ENCODE results near the gene CDKN1C.

Gene CDKN1C

DNA sequence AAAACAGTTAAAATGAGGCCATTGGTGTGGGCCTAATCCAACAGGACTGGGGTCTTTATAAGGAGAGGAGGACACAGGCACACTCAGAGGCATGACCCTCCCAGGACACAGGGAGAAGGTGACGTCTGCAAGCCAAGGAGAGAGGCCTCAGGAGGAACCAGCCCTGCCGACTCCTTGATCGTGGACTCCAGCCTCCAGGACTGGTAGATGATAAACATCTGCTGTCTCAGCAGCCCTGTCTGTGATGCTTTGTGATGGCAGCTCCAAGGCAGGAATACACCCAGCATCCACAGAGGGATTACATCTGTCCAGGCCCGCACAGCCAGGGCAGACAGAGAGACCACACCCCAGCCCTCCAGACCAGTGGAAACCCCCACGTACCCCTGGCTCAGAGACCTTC, 18.4 kb downstream of the CDKN1C start:
- DNase-seq = no peak

GRCh38 chr11:2865922-2866577, 19.5 kb downstream of the CDKN1C start:
- DNase-seq = no peak

DNA sequence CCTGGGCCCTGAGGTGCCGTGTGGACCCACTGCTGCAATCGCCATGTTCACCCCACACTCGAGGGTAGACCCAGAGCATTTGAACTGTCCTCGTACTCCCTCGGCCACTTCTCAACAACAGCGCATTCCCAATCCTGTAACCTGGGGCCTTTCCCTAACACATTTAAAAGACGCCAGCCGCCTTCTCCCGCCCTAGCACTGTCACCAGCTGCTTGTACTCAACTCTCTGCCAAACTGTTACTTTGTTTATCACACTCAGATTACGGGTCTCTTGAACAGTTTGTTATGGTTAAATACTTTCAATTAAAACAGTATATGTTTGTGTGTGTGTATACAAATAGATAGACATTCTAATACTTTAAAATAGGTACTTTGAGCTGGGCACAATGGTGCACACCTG, 20.7 kb downstream of the CDKN1C start:
- DNase-seq = no peak

- DNase-seq = no peak
Observed at GRCh38 chr11:2863276-2863618, 22.3 kb downstream of the CDKN1C start.

DNA sequence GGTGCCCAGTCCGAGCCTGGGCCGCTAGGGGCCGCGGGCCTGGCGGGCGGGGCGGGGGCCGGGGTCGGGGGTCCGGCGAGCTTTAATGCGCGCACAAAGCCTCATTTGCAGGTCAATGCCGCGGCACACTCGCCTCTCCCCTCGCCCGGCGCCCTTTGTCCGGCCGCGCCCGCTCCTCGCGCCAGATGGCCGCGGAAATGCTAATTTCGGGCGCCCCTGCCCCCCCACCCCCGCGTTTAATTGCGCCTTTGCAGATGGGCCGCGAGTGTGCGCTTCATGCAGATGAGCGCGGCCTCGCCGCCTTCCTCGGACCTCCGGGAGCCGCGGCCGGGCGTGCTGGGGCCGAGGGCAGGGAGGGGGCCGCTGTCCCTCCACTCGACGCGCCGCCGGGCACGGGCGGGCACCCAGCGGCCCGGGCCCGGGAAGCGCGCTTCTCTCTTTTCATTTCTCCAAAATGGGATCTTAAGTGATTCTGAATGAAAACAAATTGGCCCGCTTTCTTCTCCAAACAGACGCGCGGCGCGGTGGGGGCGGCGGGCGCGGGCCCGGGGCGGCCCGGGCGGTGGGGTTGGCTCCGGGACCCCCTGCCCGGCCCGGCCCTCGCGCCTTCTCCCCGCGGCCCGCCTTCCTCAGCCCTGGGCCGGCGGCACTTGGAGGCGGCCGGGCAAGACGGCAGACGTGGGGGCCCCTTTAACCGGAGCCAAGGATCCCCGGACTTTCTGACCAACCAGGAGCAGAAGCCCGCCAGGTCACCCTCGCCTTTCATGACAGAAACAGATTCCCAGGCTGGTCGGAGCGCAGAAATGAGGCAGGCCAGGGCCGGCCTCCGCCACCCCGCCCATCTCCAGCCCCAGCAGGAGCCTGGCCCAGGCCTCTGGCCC, 22.9 kb downstream of the CDKN1C start:
- DNase-seq = no peak

- DNase-seq = no peak
Observed at GRCh38 chr11:2860636-2861035, 24.9 kb downstream of the CDKN1C start.

DNA sequence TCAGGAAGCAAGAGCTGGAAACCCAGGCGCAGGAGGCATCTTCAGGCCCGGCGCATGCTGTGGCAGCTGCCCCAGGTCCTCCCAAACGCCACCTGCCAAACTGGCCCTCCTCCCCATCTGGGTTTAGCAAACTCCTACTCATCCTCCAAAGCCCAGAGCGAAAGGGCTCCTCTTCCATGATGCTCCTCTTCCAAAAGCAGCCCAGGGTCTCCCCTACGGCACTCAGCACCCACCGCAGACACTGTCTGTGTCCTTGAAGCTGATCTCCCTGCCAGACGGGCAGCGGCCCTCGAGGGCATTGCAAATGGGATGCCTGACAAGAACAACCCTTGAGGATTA, 25.9 kb downstream of the CDKN1C start:
- no peak for DNase-seq

- DNase-seq = no peak
Observed at GRCh38 chr11:2858995-2859698, 26.4 kb downstream of the CDKN1C start.

DNA sequence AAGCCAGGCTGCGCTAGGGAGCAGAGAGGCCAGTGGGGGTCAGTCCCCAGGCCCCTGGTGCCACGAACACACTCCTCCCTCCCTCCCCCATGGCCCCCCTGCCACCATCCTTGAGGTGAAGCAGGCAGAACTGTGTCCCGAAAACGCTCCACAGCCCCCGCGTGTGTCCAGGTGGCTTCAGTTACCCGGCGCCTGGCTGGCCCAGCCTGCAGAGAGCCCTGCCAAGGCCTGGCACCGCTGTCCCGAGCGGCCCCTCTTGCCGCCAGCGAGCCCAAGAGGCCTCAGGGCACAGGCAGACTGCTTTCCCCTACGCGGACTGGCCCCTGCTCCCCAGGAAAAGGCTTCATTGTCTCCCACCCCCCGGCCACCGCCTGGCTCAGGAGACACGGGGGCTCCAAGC, 27.7 kb downstream of the CDKN1C start:
- DNase-seq = no peak

- DNase-seq = no peak
Observed at GRCh38 chr11:2857276-2857675, 28.3 kb downstream of the CDKN1C start.

GRCh38 chr11:2855162-2855561, 30.4 kb downstream of the CDKN1C start:
- DNase-seq = no peak

DNA sequence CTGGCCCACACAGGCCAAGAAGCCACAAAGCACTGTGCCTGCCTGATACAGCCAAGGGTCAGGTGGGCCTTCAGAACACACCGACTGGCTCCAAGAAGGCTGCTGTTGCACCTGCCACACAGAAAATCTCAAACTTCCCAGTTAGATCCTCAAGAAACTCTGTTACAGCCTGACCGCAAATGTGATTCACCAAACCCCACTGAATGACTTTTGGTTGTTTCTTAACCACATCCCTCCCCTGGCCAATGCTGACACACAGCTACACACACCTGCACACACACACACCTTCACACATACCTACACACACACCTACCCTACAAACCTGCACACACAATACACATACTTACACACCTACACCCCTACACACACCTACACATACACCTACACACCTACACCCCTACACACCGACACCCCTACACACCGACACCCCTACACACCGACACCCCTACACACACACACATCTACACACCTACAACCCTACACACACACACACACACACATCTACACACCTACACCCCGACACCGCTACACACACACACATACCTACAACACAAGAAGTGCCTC, 31.5 kb downstream of the CDKN1C start:
- DNase-seq = no peak

- no peak for DNase-seq
Observed at GRCh38 chr11:2853401-2853800, 32.2 kb downstream of the CDKN1C start.

GRCh38 chr11:2849994-2850770, 35.4 kb downstream of the CDKN1C start:
- no peak for DNase-seq

- no peak for DNase-seq
Observed at GRCh38 chr11:2848497-2848896, 37.1 kb downstream of the CDKN1C start.

DNA sequence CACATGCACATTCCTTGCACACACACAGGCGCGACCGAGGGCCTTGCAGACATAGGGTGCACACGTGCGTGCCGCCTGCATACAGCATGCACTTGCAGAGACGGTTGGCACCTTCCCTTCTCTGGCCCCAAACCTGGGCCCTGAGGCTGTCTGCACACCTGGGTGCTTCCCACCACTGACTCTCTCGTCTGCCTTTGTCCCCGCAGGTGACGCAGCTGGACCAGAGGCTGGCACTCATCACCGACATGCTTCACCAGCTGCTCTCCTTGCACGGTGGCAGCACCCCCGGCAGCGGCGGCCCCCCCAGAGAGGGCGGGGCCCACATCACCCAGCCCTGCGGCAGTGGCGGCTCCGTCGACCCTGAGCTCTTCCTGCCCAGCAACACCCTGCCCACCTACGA, 38.0 kb downstream of the CDKN1C start:
- DNase-seq = no peak

GRCh38 chr11:2846470-2846869, 39.1 kb downstream of the CDKN1C start:
- DNase-seq = no peak

DNA sequence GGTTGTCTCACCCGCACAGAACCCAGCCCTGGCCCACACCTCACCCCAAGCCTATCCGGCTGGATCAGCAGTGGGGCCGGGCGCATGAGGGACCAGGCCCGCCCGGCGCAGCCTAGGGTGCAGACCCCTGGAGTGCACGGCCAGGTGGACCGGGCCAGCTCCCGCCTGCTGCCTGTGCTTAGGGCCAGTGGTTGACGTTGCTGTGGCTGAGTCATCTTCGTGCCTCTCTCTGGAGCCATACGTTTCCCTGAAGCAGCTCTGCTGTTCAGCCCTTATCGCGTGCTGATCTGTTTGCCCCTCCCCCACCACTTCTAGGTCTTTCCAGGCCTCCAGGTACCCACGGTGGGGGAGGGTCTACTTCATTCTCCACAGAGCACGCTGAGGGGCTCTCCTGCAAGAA, 39.5 kb downstream of the CDKN1C start:
- DNase-seq = no peak

GRCh38 chr11:2844996-2845395, 40.6 kb downstream of the CDKN1C start:
- no peak for DNase-seq

DNA sequence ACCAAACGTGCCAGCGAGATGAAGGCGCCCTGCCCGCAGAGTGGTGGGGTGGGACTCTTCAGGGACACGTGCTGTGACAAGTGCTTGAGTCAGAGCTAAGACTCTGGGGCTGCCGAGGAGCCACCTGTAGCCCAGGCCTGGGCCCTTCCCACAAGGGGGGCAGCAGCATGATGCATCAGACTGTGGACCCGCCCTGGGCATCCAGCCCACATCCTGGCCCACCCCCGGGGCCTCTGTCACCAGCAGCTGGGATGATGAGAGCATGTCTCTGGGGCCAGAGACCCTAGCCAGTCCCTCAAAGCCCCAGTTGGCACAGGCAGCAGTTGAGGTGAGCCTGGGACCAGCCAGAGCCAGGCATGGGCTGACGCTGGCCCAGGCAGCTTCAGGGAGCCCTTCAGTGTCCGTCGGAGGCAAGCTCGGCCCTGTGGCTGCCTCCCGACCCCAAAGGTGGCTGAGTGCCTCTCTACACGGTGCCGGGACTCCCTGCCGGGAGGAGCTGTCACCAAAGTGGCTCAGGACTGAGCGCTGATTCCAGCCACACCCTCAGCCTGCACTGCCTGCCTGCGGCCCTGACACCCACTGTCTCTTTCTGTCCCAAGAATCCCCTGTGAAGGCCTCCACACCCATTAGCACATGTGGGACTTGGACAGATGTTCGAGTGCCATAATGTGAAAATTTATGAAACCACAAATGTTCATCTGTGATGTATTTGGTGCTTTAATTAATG, 41.3 kb downstream of the CDKN1C start:
- DNase-seq = no peak

- DNase-seq = no peak
Observed at GRCh38 chr11:2843551-2843950, 42.0 kb downstream of the CDKN1C start.

GRCh38 chr11:2842876-2843275, 42.7 kb downstream of the CDKN1C start:
- no peak for DNase-seq
